Astrocyte (in vitro differentiated cells and primary cell): ENCODE results near the gene PLEKHF1.

Experiments
- CTCF ChIP-seq: IDR thresholded peaks from 2 replicates; pipeline ENCODE4 v1.5.1; 2011; ENCODE audit warnings: low read depth, mild to moderate bottlenecking, inconsistent platforms, low read length, moderate library complexity; ENCODE audit not compliant: insufficient read depth
- EZH2 ChIP-seq: IDR thresholded peaks from 2 replicates; pipeline ENCODE4 v1.6.1; 2012; ENCODE audit warnings: mild to moderate bottlenecking, low read length, inconsistent platforms; ENCODE audit not compliant: insufficient read depth

- TF ChIP-seq CTCF (no peak), EZH2 (no peak)
These were observed 32.4 kb downstream of the PLEKHF1 start for GRCh38 chr19:29697523-29698261.
